Endodermal cell (in vitro differentiated cells): Measurements from ENCODE around the gene CAPN11. TPM values are rescaled to one million over a fixed set of nuclear protein-coding genes. Genes with fewer than 3 reads are reported as not detected.

Experiments used
- DNase-seq: peaks from one replicate; pipeline ENCODE4 v3.0.0-alpha.2; 2017
- H3K27ac ChIP-seq: 2 replicates; pipeline ENCODE4 v1.5.1; 2013; ENCODE audit warnings: mild to moderate bottlenecking, low read depth, low read length, moderate library complexity
- H3K27me3 ChIP-seq: 2 replicates; pipeline ENCODE4 v1.6.1; 2013; ENCODE audit warnings: mild to moderate bottlenecking, low read length, moderate library complexity; ENCODE audit not compliant: insufficient read depth, control insufficient read depth, poor library complexity, severe bottlenecking
- H3K36me3 ChIP-seq: 2 replicates; pipeline ENCODE4 v1.7.0; 2013; ENCODE audit warnings: mild to moderate bottlenecking, low read length, moderate library complexity; ENCODE audit not compliant: control insufficient read depth, insufficient read depth
- H3K4me1 ChIP-seq: one replicate; pipeline ENCODE4 v1.7.0; 2013; ENCODE audit warnings: low read length; ENCODE audit not compliant: control insufficient read depth, insufficient read depth
- H3K4me3 ChIP-seq: 2 replicates; pipeline ENCODE4 v1.5.1; 2013; ENCODE audit warnings: mild to moderate bottlenecking, low read length, moderate library complexity
- H3K9ac ChIP-seq: 2 replicates; pipeline ENCODE4 v1.6.1; 2013; ENCODE audit warnings: mild to moderate bottlenecking, low read length, moderate library complexity; ENCODE audit not compliant: poor library complexity, severe bottlenecking; ENCODE audit errors: extremely low read depth
- H3K9me3 ChIP-seq: 2 replicates; pipeline ENCODE4 v1.6.1; 2013; ENCODE audit warnings: mild to moderate bottlenecking, low read length, moderate library complexity; ENCODE audit not compliant: control insufficient read depth
- H3K27ac Mint-ChIP-seq: 2 replicates; pipeline ENCODE4 v1.8.0; 2020; ENCODE audit warnings: mixed read lengths
- H3K27me3 Mint-ChIP-seq: 2 replicates; pipeline ENCODE4 v1.8.0; 2021; ENCODE audit warnings: mild to moderate bottlenecking, mixed read lengths; ENCODE audit not compliant: insufficient read depth
- H3K36me3 Mint-ChIP-seq: 2 replicates; pipeline ENCODE4 v1.8.0; 2020; ENCODE audit warnings: low read depth, mixed read lengths
- H3K4me1 Mint-ChIP-seq: 2 replicates; pipeline ENCODE4 v1.8.0; 2020; ENCODE audit warnings: mixed read lengths
- H3K4me3 Mint-ChIP-seq: 2 replicates; pipeline ENCODE4 v1.8.0; 2020; ENCODE audit warnings: mild to moderate bottlenecking, moderate library complexity, mixed read lengths
- H3K9me3 Mint-ChIP-seq: 2 replicates; pipeline ENCODE4 v1.8.0; 2020; ENCODE audit warnings: mild to moderate bottlenecking, mixed read lengths
- WGBS, 2 experiments: methylation state at CpG; one replicate each; pipeline versions ENCODE4 v1.1.5 to v1.1.7; 2013; ENCODE audit warnings: missing lambda C conversion rate in 2 of 2, mixed read lengths in 1 of 2; ENCODE audit not compliant: insufficient coverage in 1 of 2, insufficient read length in 1 of 2; 5-methylcytosine and 5-hydroxymethylcytosine counted together
- total RNA-seq, 2 donors: library from RNA; stranded (reverse); fragmentation: NEBNext Ultra II Directional in 1 of 2; extraction: Animal tissue kit (Norgen Biotek cat#: 25700) in 1 of 2; gene quantifications; 2 replicates in 1 of 2; 3 replicates in 1 of 2; pipeline ENCODE4 v1.2.1, GENCODE V29; 2021
- TF ChIP-seq, protein P1 (sequence below): fragments of 200-600 bp; sonication (generic); conservative IDR thresholded peaks from 2 replicates; pipeline ENCODE4 v1.5.0; 2021; ENCODE audit warnings: antibody characterized with exemption, mild to moderate bottlenecking

Gene CAPN11
- total RNA-seq, 2 donors from 2014 or later: 0.53 to 1.2 TPM

DNA sequence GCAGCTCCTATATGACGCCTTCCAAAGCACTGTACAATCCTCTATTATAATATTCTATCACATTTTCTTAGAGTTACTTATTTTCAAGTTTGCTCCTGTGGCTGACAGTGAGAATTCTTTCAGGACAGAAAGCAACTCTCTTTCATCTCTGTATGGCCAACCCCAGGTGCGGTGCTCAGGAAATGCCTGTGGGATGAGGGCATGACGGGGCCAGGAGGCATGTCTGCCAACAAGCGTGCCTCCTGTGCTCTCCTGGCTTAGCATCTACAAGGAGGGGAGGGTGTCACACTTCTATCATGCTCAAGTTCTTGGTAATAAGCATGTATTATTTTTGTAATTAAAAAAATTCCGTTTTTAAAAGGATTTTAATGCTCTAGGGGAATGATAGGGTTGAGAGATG lies 42.8 kb upstream of the CAPN11 start:
- WGBS, 2 experiments: 85 to 94% methylated on average over 2 to 5 of the region's 5 CpGs
- no peak overlapping the region for H3K4me3 ChIP-seq
- no peaks in the 10 kb centered on the region for H3K9me3 ChIP-seq
- H3K27me3 Mint-ChIP-seq: no peaks in the 10 kb centered on the region
- no peaks in the 10 kb centered on the region for H3K4me1 ChIP-seq
- no peak for DNase-seq
- no peak overlapping the region for H3K4me3 Mint-ChIP-seq
- peaks cover 48% of the 10 kb centered on the region for H3K36me3 Mint-ChIP-seq
- H3K27me3 ChIP-seq: no peaks in the 10 kb centered on the region
- TF ChIP-seq, protein P1, sequence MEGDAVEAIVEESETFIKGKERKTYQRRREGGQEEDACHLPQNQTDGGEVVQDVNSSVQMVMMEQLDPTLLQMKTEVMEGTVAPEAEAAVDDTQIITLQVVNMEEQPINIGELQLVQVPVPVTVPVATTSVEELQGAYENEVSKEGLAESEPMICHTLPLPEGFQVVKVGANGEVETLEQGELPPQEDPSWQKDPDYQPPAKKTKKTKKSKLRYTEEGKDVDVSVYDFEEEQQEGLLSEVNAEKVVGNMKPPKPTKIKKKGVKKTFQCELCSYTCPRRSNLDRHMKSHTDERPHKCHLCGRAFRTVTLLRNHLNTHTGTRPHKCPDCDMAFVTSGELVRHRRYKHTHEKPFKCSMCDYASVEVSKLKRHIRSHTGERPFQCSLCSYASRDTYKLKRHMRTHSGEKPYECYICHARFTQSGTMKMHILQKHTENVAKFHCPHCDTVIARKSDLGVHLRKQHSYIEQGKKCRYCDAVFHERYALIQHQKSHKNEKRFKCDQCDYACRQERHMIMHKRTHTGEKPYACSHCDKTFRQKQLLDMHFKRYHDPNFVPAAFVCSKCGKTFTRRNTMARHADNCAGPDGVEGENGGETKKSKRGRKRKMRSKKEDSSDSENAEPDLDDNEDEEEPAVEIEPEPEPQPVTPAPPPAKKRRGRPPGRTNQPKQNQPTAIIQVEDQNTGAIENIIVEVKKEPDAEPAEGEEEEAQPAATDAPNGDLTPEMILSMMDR: no peak
- peaks cover 60% of the 10 kb centered on the region for H3K36me3 ChIP-seq
- no peaks in the 10 kb centered on the region for H3K9me3 Mint-ChIP-seq
- H3K27ac Mint-ChIP-seq: peak overlapping the region; percentile 1
- no peak overlapping the region for H3K9ac ChIP-seq
- peaks cover 22% of the 10 kb centered on the region for H3K4me1 Mint-ChIP-seq
- H3K27ac ChIP-seq: no peak overlapping the region

DNA sequence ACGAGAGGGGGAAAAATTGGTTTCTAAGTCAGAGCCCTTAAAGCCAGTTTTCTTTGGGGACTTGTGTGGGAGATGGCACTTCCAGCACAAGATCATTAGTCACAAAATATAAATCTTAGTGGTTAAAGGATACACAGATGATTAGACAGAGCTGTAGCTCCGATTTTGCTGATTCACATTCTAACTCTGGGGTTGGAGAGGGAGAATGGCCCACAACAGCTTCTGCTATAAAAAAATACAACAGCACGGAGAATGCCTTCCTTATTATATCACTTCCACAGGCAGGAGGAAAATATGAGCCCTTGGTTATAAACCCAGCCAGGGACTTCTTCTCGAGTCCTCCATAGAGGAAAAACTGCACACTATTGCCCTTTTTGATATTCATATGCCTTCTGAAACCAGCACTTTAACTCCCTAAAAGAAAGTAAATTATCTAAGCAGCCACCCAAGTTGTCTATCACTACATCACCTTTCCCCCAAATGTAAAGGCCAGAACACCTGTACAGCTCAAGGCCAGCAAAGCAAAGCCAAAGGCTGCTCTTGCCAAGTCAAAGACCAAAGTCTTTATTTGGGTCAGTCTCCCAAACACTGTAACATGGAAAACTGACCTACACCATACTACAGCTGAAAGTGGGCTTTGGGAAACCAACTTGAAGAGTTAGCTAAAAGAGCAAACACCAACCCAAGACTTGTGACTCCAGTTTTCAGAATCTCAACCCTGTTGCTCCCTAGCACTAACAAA lies 41.8 kb upstream of the CAPN11 start:
- Histone ChIP-seq H3K27me3 (no peaks in the 10 kb centered on the region), H3K4me1 (no peaks in the 10 kb centered on the region), H3K27ac (no peak overlapping the region), H3K9ac (no peak overlapping the region), H3K4me3 (no peak overlapping the region), H3K36me3 (peaks cover 51% of the 10 kb centered on the region), H3K9me3 (no peaks in the 10 kb centered on the region)
- no peaks in the 10 kb centered on the region for H3K9me3 Mint-ChIP-seq
- H3K36me3 Mint-ChIP-seq: peaks cover 38% of the 10 kb centered on the region
- H3K4me3 Mint-ChIP-seq: no peak overlapping the region
- H3K4me1 Mint-ChIP-seq: peaks cover 29% of the 10 kb centered on the region
- H3K27ac Mint-ChIP-seq: peak overlapping the region; percentile 53
- 85 to 97% methylated on average over 4 of the region's 4 CpGs for WGBS, 2 experiments
- TF ChIP-seq, protein P1: no peak
- no peak for DNase-seq
- no peaks in the 10 kb centered on the region for H3K27me3 Mint-ChIP-seq

DNA sequence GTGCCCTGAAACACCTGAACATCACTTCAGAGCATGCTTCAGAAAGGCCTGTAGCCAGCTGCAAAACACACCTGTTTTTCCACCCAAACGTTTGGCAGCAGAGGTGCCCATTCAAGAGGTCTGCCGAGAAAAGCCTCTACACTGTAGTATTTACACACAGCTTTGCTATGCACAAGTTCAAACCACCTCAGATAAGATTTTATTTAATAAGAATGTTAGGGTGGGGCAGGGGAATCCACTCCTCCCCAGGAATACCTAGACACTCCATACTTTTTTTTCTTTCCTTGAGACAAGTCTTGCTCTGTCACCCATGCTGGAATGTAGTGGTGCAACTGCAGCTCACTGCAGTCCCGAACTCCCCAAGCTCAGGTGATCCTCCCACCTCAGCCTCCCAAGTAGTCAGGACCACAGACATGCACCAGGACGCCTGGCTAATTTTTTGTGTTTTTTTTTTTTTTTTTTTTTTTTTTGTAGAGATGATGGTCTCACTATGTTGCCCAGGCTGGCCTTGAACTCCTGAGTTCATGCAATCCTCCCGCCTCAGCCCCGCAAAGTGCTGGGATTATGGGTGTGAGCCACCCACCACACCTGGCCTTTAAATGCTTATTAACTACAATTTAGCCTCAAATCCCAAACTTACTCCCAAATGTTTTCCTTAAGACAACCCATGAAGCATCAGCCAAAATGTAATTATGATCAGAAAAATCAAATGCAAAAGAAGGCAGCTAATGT lies 41.1 kb upstream of the CAPN11 start:
- Histone ChIP-seq H3K36me3 (peaks cover 43% of the 10 kb centered on the region), H3K27ac (no peak overlapping the region), H3K27me3 (no peaks in the 10 kb centered on the region), H3K9ac (no peak overlapping the region), H3K9me3 (no peaks in the 10 kb centered on the region), H3K4me3 (no peak overlapping the region), H3K4me1 (no peaks in the 10 kb centered on the region)
- DNase-seq: no peak
- Mint-ChIP-seq H3K27ac (peak overlapping the region; percentile 46), H3K4me3 (no peak overlapping the region), H3K27me3 (no peaks in the 10 kb centered on the region), H3K9me3 (no peaks in the 10 kb centered on the region), H3K4me1 (peaks cover 34% of the 10 kb centered on the region), H3K36me3 (peaks cover 32% of the 10 kb centered on the region)
- WGBS, 2 experiments: 90 to 91% methylated on average over 2 to 6 of the region's 6 CpGs
- TF ChIP-seq, protein P1: no peak
